ENCODE measurements around the gene BCAS1. TPM values are rescaled to one million over a fixed set of nuclear protein-coding genes. Genes with fewer than 3 reads are reported as not detected.

BCAS1 gene
- total and polyA plus RNA-seq, 12 donors: 0.03 TPM; not detected in 11

GRCh38 chr20:53971096-53971683 is 99.2 kb downstream of the BCAS1 start:
- no peaks in the 10 kb centered on the region for H3K4me1 ChIP-seq
- H3K27ac ChIP-seq: no peak overlapping the region
- no peak for DNase-seq
- TF ChIP-seq CTCF (IDR thresholded peaks at IDR 0.05): no peak
- WGBS, 2 donors: 63 to 87% methylated on average over 3 of the region's 3 CpGs
- intact Hi-C loops (cut with DNase I): no loop called here
- no peaks in the 10 kb centered on the region for H3K36me3 ChIP-seq
- ATAC-seq: no peak
- no peaks in the 10 kb centered on the region for H3K27me3 ChIP-seq
- H3K9me3 ChIP-seq: peaks cover 0 to 4% (median 0%) of the 10 kb centered on the region in 11 donors
- no peak overlapping the region for H3K4me3 ChIP-seq

- intact Hi-C loops (cut with DNase I): no loop called here
- Histone ChIP-seq H3K4me1 (no peaks in the 10 kb centered on the region), H3K4me3 (no peak overlapping the region), H3K9me3 (peaks cover 0 to 4% (median 0%) of the 10 kb centered on the region in 11 donors), H3K27me3 (no peaks in the 10 kb centered on the region), H3K36me3 (no peaks in the 10 kb centered on the region), H3K27ac (no peak overlapping the region)
- WGBS, 2 donors: 93 to 94% methylated on average over 2 of the region's 2 CpGs
- DNase-seq (no peak), ATAC-seq (no peak)
- TF ChIP-seq CTCF (IDR thresholded peaks at IDR 0.05): no peak
These were observed 100.2 kb downstream of the BCAS1 start for GRCh38 chr20:53970232-53970631.

GRCh38 chr20:53967527-53967926 is 102.9 kb downstream of the BCAS1 start:
- whole genome bisulfite sequencing, 2 donors: 93 to 98% methylated on average over 5 of the region's 5 CpGs
- intact Hi-C loops (cut with DNase I): no loop called here
- ATAC-seq: no peak

GRCh38 chr20:53966774-53967398 is 103.5 kb downstream of the BCAS1 start:
- H3K27ac ChIP-seq: no peak overlapping the region
- H3K9me3 ChIP-seq: peaks cover 0 to 2% (median 0%) of the 10 kb centered on the region in 11 donors
- no peak for TF ChIP-seq CTCF (IDR thresholded peaks at IDR 0.05)
- H3K36me3 ChIP-seq: no peaks in the 10 kb centered on the region
- intact Hi-C loops (cut with DNase I): no loop called here
- 86 to 93% methylated on average over 5 of the region's 5 CpGs for WGBS, 2 donors
- H3K4me3 ChIP-seq: no peak overlapping the region
- no peaks in the 10 kb centered on the region for H3K4me1 ChIP-seq
- H3K27me3 ChIP-seq: no peaks in the 10 kb centered on the region
- ATAC-seq: no peak
- DNase-seq: no peak

More at GRCh38 chr20:53967527-53967926, 102.9 kb downstream of the BCAS1 start:
- no peak overlapping the region for H3K4me3 ChIP-seq
- no peaks in the 10 kb centered on the region for H3K27me3 ChIP-seq
- H3K36me3 ChIP-seq: no peaks in the 10 kb centered on the region
- no peak for TF ChIP-seq CTCF (IDR thresholded peaks at IDR 0.05)
- no peaks in the 10 kb centered on the region for H3K4me1 ChIP-seq
- peaks cover 0 to 2% (median 0%) of the 10 kb centered on the region in 11 donors for H3K9me3 ChIP-seq
- no peak overlapping the region for H3K27ac ChIP-seq
- no peak for DNase-seq
